Mammary epithelial cell (primary cell): ENCODE data around the gene TMEM143.

ENCODE experiments used
- CTCF ChIP-seq, 2 donors: IDR thresholded peaks in 1 of 2; conservative IDR thresholded peaks in 1 of 2; 2 replicates each; pipeline ENCODE4 v1.5.1; 2011 to 2012; ENCODE audit warnings: inconsistent platforms in 2 of 2, low read length in 2 of 2, mild to moderate bottlenecking in 2 of 2, control low read depth in 1 of 2, low read depth in 1 of 2; ENCODE audit not compliant: insufficient read depth in 1 of 2; ENCODE audit errors: extremely low read depth in 1 of 2
- EZH2 ChIP-seq: IDR thresholded peaks from 2 replicates; pipeline ENCODE4 v1.6.1; 2012; ENCODE audit warnings: low read length, inconsistent platforms, borderline replicate concordance

GRCh38 chr19:48348737-48349136 lies 15.0 kb downstream of the TMEM143 start:
- TF ChIP-seq EZH2 (no peak), CTCF (conservative IDR thresholded peaks at IDR 0.05 in 1 of 2, IDR thresholded peaks at IDR 0.05 in 1 of 2; ENCODE audit: extremely low read depth in 1 of 2, insufficient read depth in 1 of 2, low read depth in 1 of 2, low read length in 2 of 2) (no peak)
